Type B pancreatic cell (in vitro differentiated cells): Measurements from ENCODE around the gene CES2. TPM values are rescaled to one million over a fixed set of nuclear protein-coding genes. Genes with fewer than 3 reads are reported as not detected.

Experiments
- DNase-seq: peaks from one replicate; pipeline ENCODE4 v3.0.0; 2021; ENCODE audit warnings: mixed read lengths; ENCODE audit not compliant: unreplicated experiment; ENCODE audit errors: extremely low spot score
- H3K27ac Mint-ChIP-seq: 2 replicates; pipeline ENCODE4 v1.8.0; 2021; ENCODE audit warnings: mild to moderate bottlenecking, mixed read lengths
- H3K27me3 Mint-ChIP-seq: 2 replicates; pipeline ENCODE4 v1.8.0; 2021; ENCODE audit warnings: mixed read lengths
- H3K36me3 Mint-ChIP-seq: 2 replicates; pipeline ENCODE4 v1.8.0; 2021; ENCODE audit warnings: mixed read lengths
- H3K4me1 Mint-ChIP-seq: one replicate; pipeline ENCODE4 v1.8.0; 2021; ENCODE audit warnings: mixed read lengths; ENCODE audit not compliant: unreplicated experiment
- H3K4me3 Mint-ChIP-seq: 2 replicates; pipeline ENCODE4 v1.8.0; 2021; ENCODE audit warnings: mild to moderate bottlenecking, mixed read lengths
- H3K9me3 Mint-ChIP-seq: 2 replicates; pipeline ENCODE4 v1.8.0; 2021; ENCODE audit warnings: mixed read lengths
- CTCF ChIP-seq: fragments of 200-600 bp; sonication (generic); conservative IDR thresholded peaks from 2 replicates; pipeline ENCODE4 v1.5.0; 2021; ENCODE audit warnings: antibody characterized with exemption, mild to moderate bottlenecking
- total RNA-seq: library from RNA; stranded (reverse); gene quantifications from 2 replicates; pipeline ENCODE4 v1.2.1, GENCODE V29; 2021; ENCODE audit warnings: low replicate concordance

The CES2 gene
- total RNA-seq, 1 donor from 2014 or later: 44.9 TPM

DNA sequence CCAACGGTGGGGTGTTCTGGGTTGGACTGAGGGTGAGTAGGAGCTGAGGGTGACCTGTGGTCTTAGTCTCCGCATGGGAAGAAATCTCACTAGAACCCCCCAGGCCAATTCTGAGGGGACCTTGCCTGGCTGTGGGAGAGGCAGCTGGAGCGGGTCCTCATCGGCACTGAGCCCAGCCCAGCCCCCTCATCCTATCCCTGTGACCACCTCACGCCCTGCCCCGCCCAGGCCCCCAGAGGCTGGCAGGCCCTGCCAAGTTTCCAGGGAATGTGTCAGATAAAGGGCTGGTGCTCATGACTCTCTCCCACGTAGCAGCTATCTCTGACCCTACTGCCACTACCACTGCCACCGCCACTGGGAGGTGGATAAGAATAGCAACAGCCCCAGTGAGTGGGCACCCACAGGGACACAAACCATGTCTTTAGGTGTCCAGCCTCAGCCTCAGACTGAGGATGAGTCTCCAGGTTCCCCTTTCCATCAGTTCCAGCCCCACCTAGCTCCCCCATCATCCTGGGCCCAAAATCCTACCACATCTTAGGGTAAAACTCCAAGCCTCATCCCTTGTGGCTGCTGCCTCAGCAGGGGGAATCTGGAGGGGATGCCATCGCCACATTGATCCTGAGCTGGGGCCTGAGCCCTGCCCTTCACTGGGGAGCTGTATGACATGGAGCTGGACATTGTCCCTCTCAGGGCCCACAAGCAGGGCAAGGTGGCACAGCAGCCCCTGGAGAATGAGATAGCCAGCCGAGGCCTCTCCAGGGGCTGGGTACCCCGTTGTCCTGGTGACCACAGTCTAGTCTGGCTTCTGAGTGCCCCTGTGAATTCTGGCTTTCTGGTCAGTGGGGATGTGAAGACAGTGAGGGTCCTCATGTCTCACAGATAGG is 31.5 kb upstream of the CES2 start:
- Mint-ChIP-seq H3K4me1 (peaks cover 31% of the 10 kb centered on the region), H3K27ac (no peak overlapping the region), H3K27me3 (no peaks in the 10 kb centered on the region), H3K9me3 (peaks cover 8% of the 10 kb centered on the region), H3K36me3 (no peaks in the 10 kb centered on the region), H3K4me3 (no peak overlapping the region)
- no peak for TF ChIP-seq CTCF
- no peak for DNase-seq

- Mint-ChIP-seq H3K4me1 (peaks cover 30% of the 10 kb centered on the region), H3K36me3 (no peaks in the 10 kb centered on the region), H3K4me3 (no peak overlapping the region), H3K27me3 (no peaks in the 10 kb centered on the region), H3K9me3 (peaks cover 8% of the 10 kb centered on the region), H3K27ac (no peak overlapping the region)
- DNase-seq: no peak
- no peak for TF ChIP-seq CTCF
Observed at GRCh38 chr16:66904428-66904845, 30.9 kb upstream of the CES2 start.

- no peak for DNase-seq
- no peaks in the 10 kb centered on the region for H3K36me3 Mint-ChIP-seq
Observed at GRCh38 chr16:66904846-66905632, 30.3 kb upstream of the CES2 start.

DNA sequence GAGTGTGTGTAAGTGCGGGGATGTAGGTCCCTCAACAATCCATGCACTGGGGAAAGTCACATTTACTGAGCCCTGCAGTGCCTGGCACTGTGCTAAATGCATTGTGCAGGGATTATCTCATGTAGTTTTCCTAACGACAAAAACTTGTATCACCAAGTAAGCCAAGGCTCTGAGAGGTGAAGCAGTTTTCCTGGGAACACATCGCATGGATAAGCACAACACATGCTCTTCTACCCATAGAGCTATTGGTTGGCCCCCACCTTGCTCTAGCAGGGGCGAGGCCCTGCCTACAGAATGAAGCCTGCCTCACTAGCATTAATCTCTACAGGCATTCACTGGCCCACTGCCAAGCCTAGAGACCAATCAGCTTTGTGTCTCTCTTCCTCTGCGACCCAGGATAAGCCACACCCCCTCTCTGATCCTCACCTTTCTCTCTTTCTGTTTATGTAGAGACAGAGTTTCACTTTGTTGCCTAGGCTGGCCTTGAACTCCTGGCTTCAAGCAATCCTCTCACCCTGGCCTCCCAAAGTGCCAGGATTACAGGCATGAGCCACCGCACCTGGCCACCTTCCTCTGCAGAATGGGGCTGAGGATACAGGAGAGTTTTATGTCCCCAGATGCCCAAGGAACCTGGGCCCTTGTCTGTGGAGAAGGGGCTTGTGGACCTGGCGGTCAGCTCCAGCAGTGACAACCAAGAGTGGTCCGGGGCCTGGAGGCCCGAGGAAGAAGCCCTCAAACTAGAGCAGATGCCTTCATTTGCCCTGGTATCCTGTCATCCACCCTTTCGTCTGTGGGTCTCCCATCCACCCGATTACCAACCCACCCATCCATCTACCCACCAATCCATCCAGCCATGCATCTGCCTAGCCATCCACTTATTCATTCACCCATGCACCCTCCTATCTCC is 29.4 kb upstream of the CES2 start:
- H3K4me3 Mint-ChIP-seq: no peak overlapping the region
- H3K4me1 Mint-ChIP-seq: peaks cover 19% of the 10 kb centered on the region
- H3K27me3 Mint-ChIP-seq: peaks cover 3% of the 10 kb centered on the region
- no peaks in the 10 kb centered on the region for H3K36me3 Mint-ChIP-seq
- H3K27ac Mint-ChIP-seq: peak overlapping the region; percentile 86
- DNase-seq: no peak
- peaks cover 8% of the 10 kb centered on the region for H3K9me3 Mint-ChIP-seq
- TF ChIP-seq CTCF: no peak

More at GRCh38 chr16:66904846-66905632, 30.3 kb upstream of the CES2 start:
- Mint-ChIP-seq H3K27me3 (peaks cover 3% of the 10 kb centered on the region), H3K4me1 (peaks cover 24% of the 10 kb centered on the region), H3K27ac (no peak overlapping the region), H3K4me3 (no peak overlapping the region), H3K9me3 (peaks cover 8% of the 10 kb centered on the region)
- TF ChIP-seq CTCF: no peak
